BLaER1 treated with 17β-estradiol and CSF1 and Interleukin-3, amounts not matched to agents 10 nM and 100 nM (cell line): ENCODE results near the gene WDR6.

Experiments
- H3K27ac ChIP-seq, 11 experiments: shearing (Covaris generic); formaldehyde crosslinking; 2 replicates each; pipeline ENCODE4 v1.8.1; 2022
- H3K27me3 ChIP-seq, 11 experiments: shearing (Covaris generic); formaldehyde crosslinking; 2 replicates each; pipeline ENCODE4 v1.8.1; 2022
- H3K36me3 ChIP-seq, 11 experiments: shearing (Covaris generic); formaldehyde crosslinking; 2 replicates each; pipeline ENCODE4 v1.8.1; 2022
- H3K4me1 ChIP-seq, 10 experiments: shearing (Covaris generic); formaldehyde crosslinking; 2 replicates each; pipeline ENCODE4 v1.8.1; 2022
- H3K4me2 ChIP-seq, 11 experiments: shearing (Covaris generic); formaldehyde crosslinking; 2 replicates each; pipeline ENCODE4 v1.8.1; 2022
- H3K4me3 ChIP-seq, 10 experiments: shearing (Covaris generic); formaldehyde crosslinking; 2 replicates each; pipeline ENCODE4 v1.8.1; 2022
- H3K9ac ChIP-seq, 11 experiments: shearing (Covaris generic); formaldehyde crosslinking; 2 replicates each; pipeline ENCODE4 v1.8.1; 2022
- H3K9me3 ChIP-seq, 11 experiments: shearing (Covaris generic); formaldehyde crosslinking; replicated peaks in 1 of 11; 2 replicates each; pipeline ENCODE4 v1.8.1; 2022
- H4K20me1 ChIP-seq, 11 experiments: shearing (Covaris generic); formaldehyde crosslinking; 2 replicates each; pipeline ENCODE4 v1.8.1; 2022
- Cebpa-rat ChIP-seq, 11 experiments: shearing (Covaris generic); IDR thresholded peaks; 2 replicates each; pipeline ENCODE4 v1.8.1; 2022

The WDR6 gene

DNA sequence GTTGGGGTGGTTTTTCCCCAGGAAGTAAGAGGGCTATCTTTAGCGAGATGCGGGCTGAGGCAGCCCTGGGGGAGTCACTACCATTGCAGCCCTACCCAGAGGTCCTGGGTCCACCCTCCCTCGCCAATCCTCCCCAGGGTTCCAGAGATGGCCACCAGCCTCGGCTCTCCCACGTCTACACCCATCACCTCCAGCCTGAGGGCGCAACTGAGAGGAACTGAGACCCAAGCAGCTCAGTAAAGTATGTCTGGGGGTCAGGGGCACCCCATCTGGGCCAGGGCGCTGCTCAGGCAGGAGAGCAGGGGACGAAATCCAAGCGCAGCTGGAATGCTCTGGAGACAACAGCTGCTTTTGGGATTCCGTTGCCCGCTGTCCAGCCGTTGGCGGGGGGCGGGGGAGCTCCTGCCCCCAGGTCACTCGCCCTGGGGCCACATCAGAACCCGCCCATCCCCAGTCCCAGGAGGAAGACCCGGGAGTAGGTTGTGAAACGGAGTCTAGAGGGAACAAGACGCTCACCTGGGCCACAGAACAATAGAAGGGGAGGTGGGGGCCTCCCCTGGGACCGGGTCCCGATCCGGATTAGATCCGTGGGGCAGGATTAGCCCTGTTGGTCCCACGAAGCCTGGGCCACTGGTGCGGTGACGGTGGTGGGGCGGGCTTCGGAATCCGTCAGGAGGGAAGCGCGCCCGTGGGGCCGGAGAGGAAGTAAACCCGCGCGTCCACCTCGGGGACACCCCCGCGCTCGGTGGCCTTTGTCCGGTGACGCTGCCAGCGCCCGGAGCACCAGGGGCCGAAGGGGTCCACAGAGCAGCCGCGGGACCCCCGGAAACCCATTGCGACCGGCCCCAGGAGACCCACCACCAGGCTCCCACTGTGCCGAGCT lies 13.4 kb downstream of the WDR6 start:
- no peak for TF ChIP-seq Cebpa-rat (IDR thresholded peaks at IDR 0.05)
- H3K4me1 ChIP-seq, result peaks cover 55 to 68% (median 61%) of the 10 kb centered on the region in 10 experiments

DNA sequence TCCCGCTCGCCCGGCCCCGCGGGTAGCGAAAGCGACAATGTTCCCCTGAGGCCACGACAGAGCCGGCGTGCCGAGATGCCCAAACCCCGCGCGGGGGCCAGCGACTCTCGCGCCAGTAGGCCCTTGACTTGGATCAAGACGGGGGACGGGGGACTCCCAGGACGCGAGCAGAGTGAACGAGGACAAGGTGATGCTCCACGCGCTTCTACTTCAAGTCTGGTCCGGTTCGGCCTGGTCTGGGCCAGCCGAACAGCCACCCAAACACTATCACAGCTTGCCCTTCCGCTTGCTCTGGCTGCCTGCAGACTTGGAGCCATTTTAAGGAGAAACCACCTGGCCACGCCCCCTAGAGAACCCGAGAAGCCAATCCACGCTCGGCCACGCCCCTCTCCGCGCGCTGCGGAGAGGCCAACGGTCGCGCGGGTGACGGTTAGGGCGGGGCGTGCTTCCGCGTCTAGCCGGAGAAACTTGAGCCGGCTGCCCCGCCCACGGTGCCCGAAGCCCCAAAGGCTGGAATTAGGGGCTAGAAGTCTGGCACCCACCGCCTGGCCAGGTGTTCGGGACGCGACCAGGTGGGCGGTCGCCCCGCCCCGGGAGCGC lies 14.1 kb downstream of the WDR6 start:
- Histone ChIP-seq H3K27me3 (no peaks in the 10 kb centered on the region), H3K9ac (peak overlapping the region; percentile 98 to 100 (median 99)), H3K27ac (peak overlapping the region; percentile 96 to 100 (median 99)), H3K9me3 (no peaks in the 10 kb centered on the region), H3K4me3 (peak overlapping the region; percentile 74 to 99 (median 92)), H4K20me1 (peaks cover 6 to 56% (median 53%) of the 10 kb centered on the region in 11 experiments; a peak in 20 of 22 replicates), H3K36me3 (peaks cover 38 to 45% (median 41%) of the 10 kb centered on the region in 11 experiments), H3K4me1 (peaks cover 60 to 70% (median 65%) of the 10 kb centered on the region in 10 experiments), H3K4me2 (peak overlapping the region; percentile 96 to 100 (median 99))
- TF ChIP-seq Cebpa-rat (IDR thresholded peaks at IDR 0.05), result no peak

More for the DNA sequence above, 13.4 kb downstream of the WDR6 start:
- Histone ChIP-seq H3K27me3 (no peaks in the 10 kb centered on the region), H3K9ac (peak overlapping the region; percentile 98 to 100 (median 99)), H4K20me1 (peaks cover 3 to 56% (median 53%) of the 10 kb centered on the region in 11 experiments; a peak in 20 of 22 replicates), H3K4me3 (peak overlapping the region; percentile 74 to 99 (median 92)), H3K27ac (peak overlapping the region; percentile 96 to 100 (median 99)), H3K36me3 (peaks cover 38 to 45% (median 41%) of the 10 kb centered on the region in 11 experiments), H3K9me3 (no peaks in the 10 kb centered on the region), H3K4me2 (peak overlapping the region; percentile 96 to 100 (median 99))

GRCh38 chr3:49021813-49022687 lies 14.9 kb downstream of the WDR6 start, which contains the start of gene NDUFAF3:
Gene NDUFAF3 (plus strand): TSS chr3:49022121. CDS start chr3:49022145, 24 bp downstream.
- no peak for TF ChIP-seq Cebpa-rat (IDR thresholded peaks at IDR 0.05)
- peak within 1 kb of the TSS; percentile 96 to 100 (median 99) for H3K27ac ChIP-seq
- peak within 1 kb of the TSS; percentile 74 to 99 (median 92) for H3K4me3 ChIP-seq
- H3K27me3 ChIP-seq, result no peaks in the 10 kb centered on the region
- H3K4me2 ChIP-seq, result peak within 1 kb of the TSS; percentile 96 to 100 (median 99)
- peak within 1 kb of the TSS; percentile 98 to 100 (median 99) for H3K9ac ChIP-seq
- H3K36me3 ChIP-seq, result peaks cover 42 to 45% (median 43%) of the 10 kb centered on the region in 11 experiments
- no peaks in the 10 kb centered on the region for H3K9me3 ChIP-seq
- peaks cover 60 to 70% (median 65%) of the 10 kb centered on the region in 10 experiments for H3K4me1 ChIP-seq
- H4K20me1 ChIP-seq, result peaks cover 6 to 56% (median 53%) of the 10 kb centered on the region in 11 experiments; a peak in 20 of 22 replicates

DNA sequence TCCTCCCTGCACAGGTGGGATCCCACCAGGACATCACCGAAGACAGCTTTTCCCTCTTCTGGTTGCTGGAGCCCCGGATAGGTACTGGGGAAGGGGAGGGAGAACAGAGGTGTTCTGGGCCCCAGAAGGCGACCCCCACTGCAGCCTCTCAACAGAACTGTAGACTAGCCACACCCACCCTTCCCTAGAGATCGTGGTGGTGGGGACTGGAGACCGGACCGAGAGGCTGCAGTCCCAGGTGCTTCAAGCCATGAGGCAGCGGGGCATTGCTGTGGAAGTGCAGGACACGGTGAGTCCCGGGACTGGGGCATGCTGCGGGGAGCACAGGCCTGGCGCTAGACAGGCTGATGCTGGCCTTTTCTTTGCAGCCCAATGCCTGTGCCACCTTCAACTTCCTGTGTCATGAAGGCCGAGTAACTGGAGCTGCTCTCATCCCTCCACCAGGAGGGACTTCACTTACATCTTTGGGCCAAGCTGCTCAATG lies 15.5 kb downstream of the WDR6 start:
- peak overlapping the region; percentile 96 to 100 (median 99) for H3K27ac ChIP-seq
- peak overlapping the region; percentile 96 to 100 (median 99) for H3K4me2 ChIP-seq
- peaks cover 47 to 51% (median 49%) of the 10 kb centered on the region in 11 experiments for H3K36me3 ChIP-seq
- H3K4me1 ChIP-seq, result peaks cover 60 to 70% (median 65%) of the 10 kb centered on the region in 10 experiments
- peak overlapping the region; percentile 74 to 99 (median 92) for H3K4me3 ChIP-seq
- H3K9me3 ChIP-seq, result no peaks in the 10 kb centered on the region
- TF ChIP-seq Cebpa-rat (IDR thresholded peaks at IDR 0.05), result no peak
- peaks cover 6 to 56% (median 47%) of the 10 kb centered on the region in 11 experiments; a peak in 20 of 22 replicates for H4K20me1 ChIP-seq
- peak overlapping the region; percentile 98 to 100 (median 99) for H3K9ac ChIP-seq
- H3K27me3 ChIP-seq, result no peaks in the 10 kb centered on the region

- H3K9me3 ChIP-seq, result no peaks in the 10 kb centered on the region
- peak overlapping the region in 3 of 11 experiments; percentile 3 to 99 (median 56); a peak in 2 of 22 replicates for H3K27ac ChIP-seq
- peaks cover 47 to 55% (median 53%) of the 10 kb centered on the region in 11 experiments for H3K36me3 ChIP-seq
- no peak for TF ChIP-seq Cebpa-rat (IDR thresholded peaks at IDR 0.05)
- peaks cover 6 to 62% (median 45%) of the 10 kb centered on the region in 11 experiments; a peak in 19 of 22 replicates for H4K20me1 ChIP-seq
- H3K4me2 ChIP-seq, result peak overlapping the region; percentile 96 to 100 (median 99)
- H3K9ac ChIP-seq, result peak overlapping the region; percentile 11 to 100 (median 99); a peak in 15 of 22 replicates
- H3K4me3 ChIP-seq, result peak overlapping the region in 7 of 10 experiments; percentile 16 to 97 (median 91); a peak in 10 of 20 replicates
- H3K4me1 ChIP-seq, result peaks cover 70 to 75% (median 71%) of the 10 kb centered on the region in 10 experiments
- no peaks in the 10 kb centered on the region for H3K27me3 ChIP-seq
Measured at GRCh38 chr3:49023775-49024174, 16.6 kb downstream of the WDR6 start.

- Histone ChIP-seq H3K36me3 (peaks cover 47 to 55% (median 53%) of the 10 kb centered on the region in 11 experiments), H3K9ac (peak overlapping the region in 10 of 11 experiments; percentile 16 to 100 (median 99); a peak in 16 of 22 replicates), H3K4me1 (peaks cover 66 to 71% (median 67%) of the 10 kb centered on the region in 10 experiments), H3K9me3 (no peaks in the 10 kb centered on the region), H4K20me1 (peaks cover 6 to 62% (median 45%) of the 10 kb centered on the region in 11 experiments; a peak in 19 of 22 replicates), H3K4me3 (peak overlapping the region in 4 of 10 experiments; percentile 3 to 36 (median 13); a peak in 4 of 20 replicates), H3K27me3 (no peaks in the 10 kb centered on the region), H3K4me2 (peak overlapping the region; percentile 96 to 100 (median 99); a peak in 21 of 22 replicates), H3K27ac (peak overlapping the region in 5 of 11 experiments; percentile 5 to 99 (median 56); a peak in 5 of 22 replicates)
- TF ChIP-seq Cebpa-rat (IDR thresholded peaks at IDR 0.05), result no peak
Measured at GRCh38 chr3:49024449-49024848, 17.3 kb downstream of the WDR6 start.

DNA sequence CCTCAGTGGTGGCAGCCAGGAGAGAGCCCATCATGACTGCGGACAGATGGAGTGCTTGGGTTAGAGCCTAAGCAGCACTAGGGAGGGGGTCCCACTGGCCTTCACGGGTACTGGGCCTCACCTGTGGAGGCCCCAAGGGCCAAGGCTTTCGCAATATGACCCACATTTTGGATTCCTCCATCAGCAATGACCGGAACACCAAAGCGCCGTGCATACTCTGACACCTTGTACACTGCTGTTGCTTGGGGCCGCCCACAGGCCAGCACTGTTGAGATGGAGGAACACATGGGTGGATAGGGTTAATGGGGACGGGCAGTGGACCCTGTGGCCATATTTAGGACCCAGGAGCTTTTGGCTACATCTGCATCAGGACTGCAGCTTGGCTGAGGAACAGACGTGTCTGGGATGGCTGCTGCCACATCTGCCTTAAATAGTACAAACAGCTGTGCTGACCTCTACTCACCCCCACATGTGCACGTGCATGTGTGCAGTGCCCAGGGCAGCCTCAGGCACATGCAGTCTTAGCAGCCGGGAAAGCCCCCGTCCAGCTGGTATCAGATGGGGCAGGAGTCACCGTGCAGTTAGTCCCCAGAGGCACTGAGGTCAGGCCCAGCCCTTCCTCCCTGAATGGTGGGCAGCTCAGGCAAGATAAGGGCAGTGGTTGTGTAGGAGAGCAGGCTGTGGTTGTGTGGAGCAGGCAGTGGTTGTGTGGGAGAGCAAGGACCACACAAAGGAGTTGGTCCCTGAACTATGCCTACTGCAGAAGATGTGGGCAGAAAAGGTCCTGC lies 18.0 kb downstream of the WDR6 start:
- no peak for TF ChIP-seq Cebpa-rat (IDR thresholded peaks at IDR 0.05)
- H3K4me3 ChIP-seq, result peak overlapping the region in 7 of 10 experiments; percentile 3 to 36 (median 26); a peak in 8 of 20 replicates
- peak overlapping the region in 8 of 11 experiments; percentile 3 to 99 (median 26); a peak in 12 of 22 replicates for H3K27ac ChIP-seq
- H3K36me3 ChIP-seq, result peaks cover 51 to 62% (median 58%) of the 10 kb centered on the region in 11 experiments
- H3K4me1 ChIP-seq, result peaks cover 64 to 73% (median 66%) of the 10 kb centered on the region in 10 experiments
- peak overlapping the region; percentile 16 to 100 (median 98); a peak in 16 of 22 replicates for H3K9ac ChIP-seq
- peaks cover 6 to 62% (median 48%) of the 10 kb centered on the region in 11 experiments; a peak in 19 of 22 replicates for H4K20me1 ChIP-seq
- no peaks in the 10 kb centered on the region for H3K9me3 ChIP-seq
- H3K4me2 ChIP-seq, result peak overlapping the region; percentile 20 to 100 (median 99)
- H3K27me3 ChIP-seq, result no peaks in the 10 kb centered on the region
